ENCODE data around the gene CFAP53.
"Not testable (repeated sequence)": the region's sequence is repeated elsewhere in the genome, so short reads cannot be mapped to it uniquely, and the experiment has no call there.

The CFAP53 gene

GRCh38 chr18:50299626-50300388 is 33.5 kb upstream of the CFAP53 start:
- ATAC-seq (ENCODE audit: low read depth) = no peak
- no peak for DNase-seq (ENCODE audit: low spot score in 2 of 2)
- Mint-ChIP-seq H3K27ac (no peak overlapping the region), H3K4me3 (no peak overlapping the region), H3K4me1 (peaks cover 9% of the 10 kb centered on the region), H3K36me3 (no peaks in the 10 kb centered on the region), H3K27me3 (peaks cover 3% of the 10 kb centered on the region), H3K9me3 (no peaks in the 10 kb centered on the region)

- Mint-ChIP-seq H3K9me3 (peaks cover 2% of the 10 kb centered on the region), H3K36me3 (no peaks in the 10 kb centered on the region), H3K27ac (no peak overlapping the region), H3K4me1 (peaks cover 9% of the 10 kb centered on the region), H3K4me3 (peak overlapping the region; percentile 82), H3K27me3 (peaks cover 3% of the 10 kb centered on the region)
- no peak for ATAC-seq (ENCODE audit: low read depth)
- no peak for DNase-seq (ENCODE audit: low spot score in 2 of 2)
Measured at GRCh38 chr18:50298443-50299284, 32.4 kb upstream of the CFAP53 start.

GRCh38 chr18:50297621-50298442 is 31.5 kb upstream of the CFAP53 start:
- H3K27me3 Mint-ChIP-seq = peaks cover 3% of the 10 kb centered on the region
- peak overlapping the region; percentile 68 for H3K27ac Mint-ChIP-seq
- peaks cover 2% of the 10 kb centered on the region for H3K9me3 Mint-ChIP-seq
- peak overlapping the region; percentile 82 for H3K4me3 Mint-ChIP-seq
- H3K4me1 Mint-ChIP-seq = peaks cover 9% of the 10 kb centered on the region
- DNase-seq (ENCODE audit: low spot score in 2 of 2) (peak; percentile 80 to 83), ATAC-seq (ENCODE audit: low read depth) (peak; percentile 100)
- H3K36me3 Mint-ChIP-seq = no peaks in the 10 kb centered on the region

GRCh38 chr18:50293039-50293438 is 26.7 kb upstream of the CFAP53 start:
- H3K4me1 Mint-ChIP-seq = peaks cover 10% of the 10 kb centered on the region
- peaks cover 2% of the 10 kb centered on the region for H3K9me3 Mint-ChIP-seq
- ATAC-seq (ENCODE audit: low read depth) = no peak
- H3K27me3 Mint-ChIP-seq = no peaks in the 10 kb centered on the region
- no peak overlapping the region for H3K27ac Mint-ChIP-seq
- H3K36me3 Mint-ChIP-seq = no peaks in the 10 kb centered on the region
- no peak for DNase-seq (ENCODE audit: low spot score in 2 of 2)
- H3K4me3 Mint-ChIP-seq = no peak overlapping the region

- peak overlapping the region; percentile 69 for H3K4me3 Mint-ChIP-seq
- H3K4me1 Mint-ChIP-seq = peaks cover 20% of the 10 kb centered on the region
- H3K36me3 Mint-ChIP-seq = peaks cover 23% of the 10 kb centered on the region
- H3K27me3 Mint-ChIP-seq = no peaks in the 10 kb centered on the region
- ATAC-seq (ENCODE audit: low read depth) (no peak), DNase-seq (ENCODE audit: low spot score in 2 of 2) (no peak)
- H3K9me3 Mint-ChIP-seq = peaks cover 2% of the 10 kb centered on the region
- peak overlapping the region; percentile 4 for H3K27ac Mint-ChIP-seq
Measured at GRCh38 chr18:50289108-50289443, 22.8 kb upstream of the CFAP53 start.

- DNase-seq (ENCODE audit: low spot score in 2 of 2); H3K27me3 Mint-ChIP-seq; H3K9me3 Mint-ChIP-seq; ATAC-seq (ENCODE audit: low read depth): not testable (repeated sequence)
- Mint-ChIP-seq H3K4me3 (peak overlapping the region; percentile 97), H3K27ac (peak overlapping the region; percentile 85), H3K4me1 (peaks cover 20% of the 10 kb centered on the region), H3K36me3 (peaks cover 28% of the 10 kb centered on the region)
Measured at GRCh38 chr18:50288348-50289107, 22.2 kb upstream of the CFAP53 start.

- Mint-ChIP-seq H3K9me3 (peaks cover 2% of the 10 kb centered on the region), H3K36me3 (peaks cover 35% of the 10 kb centered on the region), H3K27ac (peak within 1 kb of the TSS; percentile 85), H3K4me3 (peak within 1 kb of the TSS; percentile 97), H3K4me1 (peaks cover 23% of the 10 kb centered on the region), H3K27me3 (no peaks in the 10 kb centered on the region)
- ATAC-seq (ENCODE audit: low read depth) = peak; percentile 85
- DNase-seq (ENCODE audit: low spot score in 2 of 2) = peak; percentile 96 to 98
Measured at GRCh38 chr18:50287441-50288347, 21.4 kb upstream of the CFAP53 start, which contains the start of gene CXXC1. TSS of gene CXXC1 (minus strand) at chr18:50287692. CDS start at chr18:50287589, 103 bp downstream.

- Mint-ChIP-seq H3K4me1 (peaks cover 22% of the 10 kb centered on the region), H3K27me3 (no peaks in the 10 kb centered on the region), H3K36me3 (peaks cover 39% of the 10 kb centered on the region), H3K9me3 (peaks cover 2% of the 10 kb centered on the region), H3K27ac (peak overlapping the region; percentile 85), H3K4me3 (peak overlapping the region; percentile 97)
- no peak for DNase-seq (ENCODE audit: low spot score in 2 of 2)
- ATAC-seq (ENCODE audit: low read depth) = no peak
Measured at GRCh38 chr18:50287028-50287440, 20.7 kb upstream of the CFAP53 start.

- H3K36me3 Mint-ChIP-seq = peaks cover 41% of the 10 kb centered on the region
- DNase-seq (ENCODE audit: low spot score in 2 of 2) = no peak
Measured at GRCh38 chr18:50286391-50287027, 20.2 kb upstream of the CFAP53 start.

GRCh38 chr18:50285631-50286321 is 19.5 kb upstream of the CFAP53 start:
- peak overlapping the region; percentile 85 for H3K27ac Mint-ChIP-seq
- H3K9me3 Mint-ChIP-seq = peaks cover 2% of the 10 kb centered on the region
- H3K4me3 Mint-ChIP-seq = peak overlapping the region; percentile 97
- H3K27me3 Mint-ChIP-seq = no peaks in the 10 kb centered on the region
- ATAC-seq (ENCODE audit: low read depth) = no peak
- peaks cover 41% of the 10 kb centered on the region for H3K36me3 Mint-ChIP-seq
- H3K4me1 Mint-ChIP-seq = peaks cover 28% of the 10 kb centered on the region
- no peak for DNase-seq (ENCODE audit: low spot score in 2 of 2)

More at GRCh38 chr18:50286391-50287027, 20.2 kb upstream of the CFAP53 start:
- no peaks in the 10 kb centered on the region for H3K27me3 Mint-ChIP-seq
- peak overlapping the region; percentile 85 for H3K27ac Mint-ChIP-seq
- peak overlapping the region; percentile 97 for H3K4me3 Mint-ChIP-seq
- peaks cover 22% of the 10 kb centered on the region for H3K4me1 Mint-ChIP-seq
- peaks cover 2% of the 10 kb centered on the region for H3K9me3 Mint-ChIP-seq
- ATAC-seq (ENCODE audit: low read depth) = no peak

- Mint-ChIP-seq H3K4me1 (peaks cover 35% of the 10 kb centered on the region), H3K27ac (no peak overlapping the region), H3K4me3 (no peak overlapping the region), H3K9me3 (peaks cover 2% of the 10 kb centered on the region), H3K36me3 (peaks cover 41% of the 10 kb centered on the region), H3K27me3 (no peaks in the 10 kb centered on the region)
- DNase-seq (ENCODE audit: low spot score in 2 of 2) (no peak), ATAC-seq (ENCODE audit: low read depth) (no peak)
Measured at GRCh38 chr18:50285071-50285470, 18.8 kb upstream of the CFAP53 start.

All from memory B cell (primary cell).